ELR (cell line): Measurements from ENCODE around the gene TAL1.
A peak's percentile ranks its signal among the peaks of the same experiment; 100 is the strongest.
"Not testable (repeated sequence)": the region's sequence is repeated elsewhere in the genome, so short reads cannot be mapped to it uniquely, and the experiment has no call there.

Experiments used
- DNase-seq: peaks from one replicate; pipeline ENCODE4 v3.0.0-alpha.2; 2015; ENCODE audit warnings: low read depth

TAL1 gene

GRCh38 chr1:47212636-47213229 lies 19.3 kb downstream of the TAL1 start:
- DNase-seq: no peak

GRCh38 chr1:47211796-47212269 lies 20.2 kb downstream of the TAL1 start:
- no peak for DNase-seq

GRCh38 chr1:47210666-47211065 lies 21.4 kb downstream of the TAL1 start:
- no peak for DNase-seq

- DNase-seq: peak; percentile 22
Observed at GRCh38 chr1:47209725-47210325, 22.2 kb downstream of the TAL1 start.

- no peak for DNase-seq
Observed at GRCh38 chr1:47209091-47209490, 22.9 kb downstream of the TAL1 start.

- peak; percentile 30 for DNase-seq
Observed at GRCh38 chr1:47208374-47208850, 23.6 kb downstream of the TAL1 start.

GRCh38 chr1:47207803-47208373 lies 24.1 kb downstream of the TAL1 start:
- peak; percentile 67 for DNase-seq

GRCh38 chr1:47205918-47206317 lies 26.1 kb downstream of the TAL1 start:
- DNase-seq: no peak

- DNase-seq: not testable (repeated sequence)
Observed at GRCh38 chr1:47203504-47203903, 28.5 kb downstream of the TAL1 start.

GRCh38 chr1:47201179-47201578 lies 30.8 kb downstream of the TAL1 start:
- no peak for DNase-seq

- no peak for DNase-seq
Observed at GRCh38 chr1:47198214-47198613, 33.8 kb downstream of the TAL1 start.

GRCh38 chr1:47196622-47197021 lies 35.4 kb downstream of the TAL1 start:
- no peak for DNase-seq

GRCh38 chr1:47195981-47196380 lies 36.0 kb downstream of the TAL1 start:
- not testable (repeated sequence) for DNase-seq

- DNase-seq: no peak
Observed at GRCh38 chr1:47194311-47194710, 37.7 kb downstream of the TAL1 start.

GRCh38 chr1:47193496-47193895 lies 38.5 kb downstream of the TAL1 start:
- DNase-seq: not testable (repeated sequence)

GRCh38 chr1:47192458-47193384 lies 39.3 kb downstream of the TAL1 start:
- peak; percentile 71 for DNase-seq

- no peak for DNase-seq
Observed at GRCh38 chr1:47191940-47192457, 40.0 kb downstream of the TAL1 start.

- DNase-seq: no peak
Observed at GRCh38 chr1:47190857-47191256, 41.2 kb downstream of the TAL1 start.

- DNase-seq: no peak
Observed at GRCh38 chr1:47190509-47190855, 41.5 kb downstream of the TAL1 start.

- DNase-seq: peak; percentile 66
Observed at GRCh38 chr1:47189844-47190508, 42.0 kb downstream of the TAL1 start, which contains the start of gene PDZK1IP1. Gene PDZK1IP1, minus strand, starts transcription at chr1:47190036. Its CDS starts 104 bp downstream, at chr1:47189932.
